Measurements from ENCODE around the gene MARCHF2.

DNA sequence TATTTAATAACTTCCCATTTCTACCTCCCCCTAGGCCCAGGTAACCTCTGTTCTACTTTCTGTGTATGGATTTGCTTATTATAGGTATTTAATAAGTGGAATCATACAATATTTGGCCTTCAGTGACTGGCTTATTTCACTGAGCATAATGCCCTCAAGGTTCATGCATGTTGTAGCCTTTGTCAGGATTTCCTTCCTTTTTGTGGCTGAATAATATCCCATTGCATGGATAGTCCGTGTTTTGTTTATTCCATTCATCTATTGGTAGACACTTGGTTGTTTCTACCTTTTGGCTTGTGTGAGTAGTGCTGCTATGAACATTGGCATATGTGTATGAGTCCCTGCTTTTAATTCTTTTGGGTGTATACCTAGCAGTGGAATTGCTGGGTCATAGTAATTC lies 41.1 kb downstream of the MARCHF2 start:
- TF ChIP-seq CTCF (IDR thresholded peaks at IDR 0.05) (no peak), POLR2A (IDR thresholded peaks at IDR 0.05) (no peak)
